NT2/D1 (cell line): ENCODE measurements around the gene PARP8.
"Not testable (repeated sequence)": the region's sequence is repeated elsewhere in the genome, so short reads cannot be mapped to it uniquely, and the experiment has no call there.

Experiments used
- SUZ12 ChIP-seq: IDR thresholded peaks from 2 replicates; pipeline ENCODE4 v1.6.1; 2011; ENCODE audit not compliant: insufficient read length, insufficient read depth; ENCODE audit errors: extremely low read depth
- YY1 ChIP-seq: IDR thresholded peaks from 2 replicates; pipeline ENCODE4 v1.6.1; 2011; ENCODE audit not compliant: insufficient read length, insufficient read depth
- ZNF274 ChIP-seq: IDR thresholded peaks from 2 replicates; pipeline ENCODE4 v1.6.1; 2011; ENCODE audit warnings: mild to moderate bottlenecking, low read depth, low read length

DNA sequence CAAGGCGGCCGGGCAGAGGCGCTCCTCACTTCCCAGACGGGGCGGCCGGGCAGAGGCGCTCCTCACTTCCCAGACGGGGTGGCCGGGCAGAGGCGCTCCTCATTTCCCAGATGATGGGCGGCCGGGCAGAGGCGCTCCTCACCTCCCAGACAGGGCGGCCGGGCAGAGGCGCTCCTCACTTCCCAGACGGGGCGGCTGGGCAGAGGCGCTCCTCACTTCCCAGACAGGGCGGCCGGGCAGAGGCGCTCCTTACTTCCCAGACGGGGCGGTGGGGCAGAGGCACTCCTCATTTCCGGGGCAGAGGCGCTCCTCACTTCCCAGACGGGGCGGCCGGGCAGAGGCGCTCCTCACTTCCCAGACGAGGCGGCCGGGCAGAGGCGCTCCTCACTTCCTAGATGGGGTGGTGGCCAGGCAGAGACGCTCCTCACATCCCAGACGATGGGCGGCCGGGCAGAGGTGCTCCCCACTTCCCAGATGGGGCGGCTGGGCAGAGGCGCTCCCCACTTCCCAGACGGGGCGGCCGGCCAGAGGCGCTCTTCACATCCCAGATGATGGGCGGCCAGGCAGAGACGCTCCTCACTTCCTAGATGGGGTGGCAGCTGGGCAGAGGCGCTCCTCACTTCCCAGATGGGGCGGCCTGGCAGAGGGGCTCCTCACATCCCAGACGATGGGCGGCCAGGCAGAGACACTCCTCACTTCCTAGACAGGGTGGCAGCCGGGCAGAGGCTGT, 108.2 kb downstream of the PARP8 start:
- TF ChIP-seq YY1, SUZ12, ZNF274: not testable (repeated sequence)
